ENCODE data around the gene TIGD1.
"Not testable (repeated sequence)": the region's sequence is repeated elsewhere in the genome, so short reads cannot be mapped to it uniquely, and the experiment has no call there.

The TIGD1 gene

GRCh38 chr2:232573042-232573441, 22.7 kb upstream of the TIGD1 start:
- no peak overlapping the region for H3K4me3 ChIP-seq (ENCODE audit: severe bottlenecking)
- ATAC-seq (ENCODE audit: low read depth): no peak
- TF ChIP-seq CTCF (IDR thresholded peaks at IDR 0.05; ENCODE audit: poor library complexity, severe bottlenecking): no peak

GRCh38 chr2:232571026-232571474, 20.7 kb upstream of the TIGD1 start:
- Histone ChIP-seq H3K4me3 (ENCODE audit: severe bottlenecking) (no peak overlapping the region), H3K27me3 (ENCODE audit: insufficient read depth, poor library complexity, severe bottlenecking) (no peaks in the 10 kb centered on the region), H3K36me3 (ENCODE audit: low read depth) (peaks cover 63% of the 10 kb centered on the region), H3K4me1 (ENCODE audit: insufficient read depth, poor library complexity, severe bottlenecking) (peaks cover 17% of the 10 kb centered on the region), H3K9me3 (ENCODE audit: severe bottlenecking) (no peaks in the 10 kb centered on the region), H3K27ac (ENCODE audit: poor library complexity, severe bottlenecking) (no peak overlapping the region)
- DNase-seq (ENCODE audit: low spot score) (no peak), ATAC-seq (ENCODE audit: low read depth) (no peak)
- TF ChIP-seq CTCF (IDR thresholded peaks at IDR 0.05; ENCODE audit: poor library complexity, severe bottlenecking): no peak

More at GRCh38 chr2:232573042-232573441, 22.7 kb upstream of the TIGD1 start:
- no peak for DNase-seq (ENCODE audit: low spot score)
- H3K27ac ChIP-seq (ENCODE audit: poor library complexity, severe bottlenecking): no peak overlapping the region
- H3K36me3 ChIP-seq (ENCODE audit: low read depth): peaks cover 43% of the 10 kb centered on the region
- no peaks in the 10 kb centered on the region for H3K9me3 ChIP-seq (ENCODE audit: severe bottlenecking)
- peaks cover 11% of the 10 kb centered on the region for H3K4me1 ChIP-seq (ENCODE audit: insufficient read depth, poor library complexity, severe bottlenecking)
- H3K27me3 ChIP-seq (ENCODE audit: insufficient read depth, poor library complexity, severe bottlenecking): no peaks in the 10 kb centered on the region

GRCh38 chr2:232570481-232570880, 20.1 kb upstream of the TIGD1 start:
- not testable (repeated sequence) for H3K4me3 ChIP-seq (ENCODE audit: severe bottlenecking); DNase-seq (ENCODE audit: low spot score); H3K9me3 ChIP-seq (ENCODE audit: severe bottlenecking); H3K27ac ChIP-seq (ENCODE audit: poor library complexity, severe bottlenecking); H3K27me3 ChIP-seq (ENCODE audit: insufficient read depth, poor library complexity, severe bottlenecking); ATAC-seq (ENCODE audit: low read depth)
- H3K36me3 ChIP-seq (ENCODE audit: low read depth): peaks cover 64% of the 10 kb centered on the region
- H3K4me1 ChIP-seq (ENCODE audit: insufficient read depth, poor library complexity, severe bottlenecking): peaks cover 17% of the 10 kb centered on the region

DNA sequence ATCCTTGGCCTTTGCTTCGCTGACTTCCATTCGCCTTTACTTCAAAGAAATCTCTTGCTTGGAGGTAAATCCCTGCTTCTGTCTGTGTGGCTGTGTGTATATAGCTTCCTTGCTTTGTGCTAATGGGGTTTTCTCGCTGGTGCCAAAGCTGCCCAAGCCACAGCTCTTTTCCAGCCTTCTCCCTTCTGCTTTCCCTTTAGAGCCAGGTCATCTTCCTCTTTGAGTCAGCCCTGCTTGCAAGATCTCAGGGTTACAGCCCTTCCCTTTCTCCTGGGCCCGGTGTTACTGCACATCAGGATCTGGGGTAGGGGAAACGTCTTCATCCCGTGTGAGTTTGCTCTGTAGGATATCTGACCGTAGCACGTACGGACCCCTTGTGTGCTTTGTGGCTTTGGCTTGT, 19.2 kb upstream of the TIGD1 start:
- no peaks in the 10 kb centered on the region for H3K27me3 ChIP-seq (ENCODE audit: insufficient read depth, poor library complexity, severe bottlenecking)
- peaks cover 14% of the 10 kb centered on the region for H3K4me1 ChIP-seq (ENCODE audit: insufficient read depth, poor library complexity, severe bottlenecking)
- H3K27ac ChIP-seq (ENCODE audit: poor library complexity, severe bottlenecking): no peak overlapping the region

DNA sequence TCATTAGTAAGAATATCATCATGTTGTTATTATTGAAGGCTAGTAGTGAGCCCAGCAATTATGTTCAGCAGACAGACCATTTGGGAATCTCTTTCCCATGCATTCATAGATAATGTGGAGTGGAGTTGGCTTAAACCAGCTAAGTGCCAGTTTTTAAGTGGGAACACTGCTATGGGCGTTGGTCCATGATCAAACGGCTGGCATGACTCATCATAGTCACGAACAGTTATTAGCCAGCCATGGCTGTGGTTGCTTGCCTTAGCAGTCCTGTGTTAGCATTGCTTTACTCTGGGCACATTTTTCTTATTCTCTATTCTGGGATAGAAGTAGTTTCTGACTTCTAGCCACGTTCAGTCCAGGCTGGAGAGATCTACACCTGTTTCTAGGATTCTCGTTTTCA, 17.8 kb upstream of the TIGD1 start:
- ATAC-seq (ENCODE audit: low read depth) (peak; percentile 92), DNase-seq (ENCODE audit: low spot score) (no peak)
- H3K27me3 ChIP-seq (ENCODE audit: insufficient read depth, poor library complexity, severe bottlenecking): no peaks in the 10 kb centered on the region
- H3K4me3 ChIP-seq (ENCODE audit: severe bottlenecking): no peak overlapping the region
- TF ChIP-seq CTCF (IDR thresholded peaks at IDR 0.05; ENCODE audit: poor library complexity, severe bottlenecking): no peak
- peaks cover 77% of the 10 kb centered on the region for H3K36me3 ChIP-seq (ENCODE audit: low read depth)
- peak overlapping the region; percentile 18 for H3K27ac ChIP-seq (ENCODE audit: poor library complexity, severe bottlenecking)
- H3K9me3 ChIP-seq (ENCODE audit: severe bottlenecking): no peaks in the 10 kb centered on the region
- H3K4me1 ChIP-seq (ENCODE audit: insufficient read depth, poor library complexity, severe bottlenecking): peaks cover 10% of the 10 kb centered on the region

More for the DNA sequence above, 19.2 kb upstream of the TIGD1 start:
- TF ChIP-seq CTCF (IDR thresholded peaks at IDR 0.05; ENCODE audit: poor library complexity, severe bottlenecking): no peak
- Histone ChIP-seq H3K9me3 (ENCODE audit: severe bottlenecking) (no peaks in the 10 kb centered on the region), H3K36me3 (ENCODE audit: low read depth) (peaks cover 68% of the 10 kb centered on the region), H3K4me3 (ENCODE audit: severe bottlenecking) (no peak overlapping the region)
- no peak for DNase-seq (ENCODE audit: low spot score)
- no peak for ATAC-seq (ENCODE audit: low read depth)
